Right ventricle myocardium inferior (tissue), 1 donor: Measurements from ENCODE around the gene TCF19. TPM values are rescaled to one million over a fixed set of nuclear protein-coding genes. Genes with fewer than 3 reads are reported as not detected.
"Not testable (repeated sequence)": the region's sequence is repeated elsewhere in the genome, so short reads cannot be mapped to it uniquely, and the experiment has no call there.

Source experiments
- ATAC-seq: fragments of 200-7000 bp; cut with Tn5 transposase; one replicate; pipeline ENCODE4 v1.9.1; 2020; ENCODE audit warnings: mild to moderate bottlenecking, moderate library complexity
- DNase-seq: peaks from one replicate; pipeline ENCODE4 v3.0.0; 2021; ENCODE audit errors: missing footprints
- intact Hi-C: fragments of 100-400 bp; cut with DNase I; formaldehyde crosslinking; loops from one replicate; pipeline ENCODE4 v1.11.0; 2022
- total RNA-seq: library from RNA; stranded (reverse); fragmentation: NEBNext Ultra II Directional; extraction: Animal tissue kit (Norgen Biotek cat#: 25700); gene quantifications from one replicate; pipeline ENCODE4 v1.2.1, GENCODE V29; 2021
- donor health status: DM: no; HTN: yes; CAD: no; lungs with severe emphysema.

Gene TCF19
- total RNA-seq, 1 donor from 2014 or later = 5.2 TPM

DNA sequence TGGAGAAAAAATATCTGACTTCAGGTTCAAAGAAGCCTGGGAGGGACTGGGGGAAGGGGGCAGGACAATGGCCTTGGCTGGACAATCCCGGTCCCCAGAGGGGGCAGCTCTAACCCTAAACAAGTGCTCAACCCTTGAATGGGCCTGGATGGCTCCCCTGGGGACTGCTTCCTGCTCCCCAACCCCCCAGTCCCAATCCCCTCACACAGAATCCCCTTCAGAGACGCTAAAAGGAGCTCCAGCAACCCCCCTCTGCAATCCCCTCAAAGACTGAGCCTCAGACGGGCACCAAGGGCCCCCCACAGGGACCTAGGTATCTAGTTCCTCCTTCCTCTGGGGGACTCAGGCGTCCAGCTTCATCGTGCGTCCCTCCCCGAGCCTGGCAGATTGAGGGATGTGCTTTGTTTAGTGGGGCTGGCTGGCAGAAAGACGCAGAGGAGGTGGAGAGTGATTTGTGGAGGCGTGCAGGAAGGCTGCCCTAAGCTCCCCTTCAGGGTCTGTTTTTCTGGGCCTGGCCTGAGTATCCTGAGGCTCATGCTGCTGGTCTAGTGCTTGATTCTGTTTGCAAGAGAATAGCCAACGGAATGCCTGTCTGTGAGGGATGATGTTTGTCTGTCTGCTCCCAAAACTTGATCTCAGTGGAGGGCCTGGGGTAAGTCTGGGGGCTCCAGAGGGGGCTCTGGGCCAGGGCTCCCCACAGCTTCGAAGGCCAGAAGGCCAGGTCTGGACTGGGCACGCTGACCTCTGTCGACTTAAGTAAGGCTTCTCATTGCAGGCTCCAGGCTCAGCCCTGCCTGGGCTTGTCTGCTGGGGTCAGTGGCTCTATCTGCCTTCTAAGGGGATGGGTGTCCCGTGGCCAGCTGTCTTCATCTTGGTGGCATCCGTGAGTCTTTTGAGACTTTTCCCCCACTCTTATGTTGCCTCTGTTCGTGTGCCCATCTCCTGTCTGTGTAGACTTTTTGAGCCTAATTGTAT is 13.8 kb downstream of the TCF19 start:
- intact Hi-C loops = no loop called here
- DNase-seq = no peak

DNA sequence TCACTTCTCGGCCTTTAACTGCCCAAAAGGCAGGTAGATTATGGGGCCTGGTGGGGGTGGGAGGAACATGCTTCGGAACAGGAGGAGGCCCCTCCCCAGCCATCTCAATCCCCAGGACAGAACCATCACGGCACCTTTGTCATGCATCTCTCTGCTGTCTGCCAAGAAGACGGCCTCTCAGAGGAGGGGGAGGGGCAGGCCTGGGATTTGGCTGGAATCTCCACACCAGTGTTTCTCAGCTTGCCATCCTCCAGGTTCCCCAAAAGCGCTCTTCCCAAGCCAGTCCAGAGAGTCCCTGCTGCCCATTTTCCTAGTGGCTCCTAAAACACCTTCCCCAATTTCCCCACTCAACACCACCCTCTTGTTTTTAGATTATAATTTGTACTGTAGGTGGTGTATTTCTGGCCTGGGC is 14.6 kb downstream of the TCF19 start:
- intact Hi-C loops = no loop called here
- DNase-seq (no peak), ATAC-seq (no peak)

More for the DNA sequence above, 13.8 kb downstream of the TCF19 start:
- ATAC-seq = no peak

DNA sequence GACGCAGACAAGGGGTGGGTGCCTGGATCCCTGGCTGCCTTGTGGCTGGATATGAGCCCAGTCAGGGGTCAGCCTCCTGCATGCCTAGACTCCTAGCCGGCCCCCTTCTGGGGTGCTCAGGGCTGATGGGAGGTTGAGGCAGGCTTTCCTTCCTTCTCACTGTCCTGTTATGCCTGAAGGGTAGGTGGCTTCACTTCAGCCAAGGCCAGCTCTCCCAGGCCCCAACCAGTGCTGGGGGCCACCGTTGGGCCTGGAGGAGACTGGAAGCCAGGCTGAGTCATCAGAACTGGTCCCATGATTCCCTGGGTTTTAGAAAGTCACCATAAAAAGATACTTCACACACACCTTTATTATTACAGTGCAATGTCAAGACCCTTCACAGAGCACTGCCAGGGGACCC is 15.0 kb downstream of the TCF19 start:
- intact Hi-C loops = no loop called here
- ATAC-seq (no peak), DNase-seq (no peak)

DNA sequence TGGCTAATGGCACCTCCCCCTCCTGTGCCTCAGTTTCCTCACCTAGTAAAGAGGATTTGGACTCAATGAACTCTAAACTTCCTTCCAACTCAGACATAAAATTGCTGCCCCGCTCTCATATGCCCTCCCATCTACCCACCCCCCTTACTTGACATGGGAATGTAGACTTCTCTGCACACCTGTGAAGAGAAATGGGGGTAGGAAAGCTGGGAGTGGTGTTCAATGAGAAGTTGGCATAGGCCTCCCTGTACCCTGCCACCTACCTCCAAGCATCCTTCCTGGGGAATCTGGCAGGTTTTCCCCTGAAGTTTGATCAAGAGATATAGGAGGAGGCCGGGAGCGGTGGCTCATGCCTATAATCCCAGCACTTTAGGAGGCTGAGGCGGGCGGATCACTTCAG is 16.0 kb downstream of the TCF19 start:
- intact Hi-C loops = no loop called here
- DNase-seq (no peak), ATAC-seq (no peak)

DNA sequence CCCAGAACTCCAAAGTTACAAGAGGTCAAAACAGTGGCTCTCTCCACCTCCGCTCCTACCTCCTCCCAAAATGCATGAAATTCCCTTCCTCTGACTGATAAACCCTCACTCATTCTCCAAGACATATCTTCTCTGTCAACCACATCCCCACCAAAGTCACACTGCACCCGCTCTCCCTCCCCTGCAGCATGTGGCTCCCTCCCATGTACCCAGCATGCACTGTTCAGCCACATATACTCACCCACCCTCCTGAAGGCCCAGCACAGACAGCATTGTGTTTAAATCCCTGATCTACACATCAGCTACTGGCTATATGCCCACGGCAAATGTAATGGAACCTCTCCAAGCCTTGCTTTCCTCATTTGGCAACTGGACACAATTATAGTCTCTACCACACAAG is 17.6 kb downstream of the TCF19 start:
- ATAC-seq (no peak), DNase-seq (no peak)
- intact Hi-C loops = no loop called here

DNA sequence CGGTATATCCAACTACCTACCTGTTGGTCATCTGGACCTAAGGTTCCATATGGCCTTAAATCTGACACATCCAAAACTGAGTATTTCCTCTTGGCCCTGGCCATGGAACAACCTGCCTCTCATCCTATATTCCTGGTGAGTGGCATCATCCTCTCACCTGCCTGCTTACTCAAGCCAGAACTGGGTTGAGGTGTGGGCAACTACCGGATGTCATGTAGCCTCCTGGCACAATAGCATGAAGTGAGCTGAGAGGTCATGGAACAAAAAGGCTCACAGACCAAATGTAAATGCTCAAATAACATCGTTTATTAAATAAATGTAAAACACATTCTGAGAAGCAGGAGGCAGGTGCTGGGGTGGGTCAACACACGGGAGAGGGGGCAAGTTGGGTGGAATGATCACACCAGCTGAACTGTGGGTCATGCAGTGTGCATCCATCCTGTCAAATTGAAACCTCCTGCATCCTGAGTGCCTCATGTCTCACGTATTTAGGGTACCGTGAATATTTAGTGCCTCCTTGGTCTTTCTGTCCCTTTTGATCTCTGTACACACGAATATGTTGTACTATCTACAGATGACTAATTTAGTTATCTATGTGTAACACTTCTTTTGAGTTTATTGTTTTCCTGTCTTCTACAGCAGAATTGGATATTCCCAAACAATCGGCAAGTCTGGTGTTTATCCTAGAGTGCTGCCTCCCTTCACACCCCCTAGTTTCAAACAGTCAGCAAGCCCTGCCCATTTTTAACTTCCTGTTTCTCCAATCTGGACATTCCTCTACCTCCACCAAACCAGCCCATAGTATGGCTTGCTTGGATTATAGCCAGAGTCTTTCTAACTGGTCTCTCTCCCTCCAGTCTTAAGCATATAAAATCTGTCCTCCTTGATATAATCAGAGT is 20.0 kb downstream of the TCF19 start:
- intact Hi-C loops = no loop called here
- ATAC-seq (no peak), DNase-seq (no peak)

DNA sequence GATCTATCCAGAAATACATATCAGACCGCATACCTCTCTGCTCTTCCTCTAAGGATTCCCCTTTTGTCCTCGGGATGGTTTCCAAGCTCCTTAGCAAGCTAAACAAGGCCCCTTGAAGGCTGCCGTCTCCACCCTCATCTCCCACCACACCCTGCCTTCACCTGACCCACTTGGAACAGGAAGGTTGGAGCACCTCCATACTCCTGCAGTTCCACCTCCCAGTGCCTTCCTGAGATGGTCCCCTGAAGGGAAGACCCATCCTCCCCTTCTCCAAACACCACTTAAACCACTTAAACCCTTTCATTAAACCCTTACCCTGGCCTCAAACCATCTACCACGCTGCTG is 20.6 kb downstream of the TCF19 start:
- intact Hi-C loops = no loop called here
- no peak for ATAC-seq
- no peak for DNase-seq

DNA sequence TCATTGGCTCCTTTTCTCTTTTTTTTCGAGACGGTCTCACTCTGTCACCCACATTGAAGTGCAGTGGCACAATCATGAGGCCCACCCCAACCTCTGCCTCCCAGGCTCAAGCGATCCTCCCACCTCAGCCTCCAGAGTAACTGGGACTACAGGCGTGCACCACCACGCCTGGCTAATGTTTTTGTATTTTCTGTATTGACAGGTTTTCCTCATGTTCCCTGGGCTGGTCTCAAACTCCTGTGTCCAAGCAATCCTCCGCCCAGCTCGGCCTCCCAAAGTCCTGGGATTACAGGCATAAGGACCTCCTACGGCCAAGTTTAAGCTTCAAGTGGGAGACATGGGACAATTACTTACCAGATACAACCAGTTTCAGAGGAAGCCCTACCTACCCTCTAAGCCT is 21.5 kb downstream of the TCF19 start:
- intact Hi-C loops = no loop called here
- ATAC-seq (no peak), DNase-seq (no peak)

DNA sequence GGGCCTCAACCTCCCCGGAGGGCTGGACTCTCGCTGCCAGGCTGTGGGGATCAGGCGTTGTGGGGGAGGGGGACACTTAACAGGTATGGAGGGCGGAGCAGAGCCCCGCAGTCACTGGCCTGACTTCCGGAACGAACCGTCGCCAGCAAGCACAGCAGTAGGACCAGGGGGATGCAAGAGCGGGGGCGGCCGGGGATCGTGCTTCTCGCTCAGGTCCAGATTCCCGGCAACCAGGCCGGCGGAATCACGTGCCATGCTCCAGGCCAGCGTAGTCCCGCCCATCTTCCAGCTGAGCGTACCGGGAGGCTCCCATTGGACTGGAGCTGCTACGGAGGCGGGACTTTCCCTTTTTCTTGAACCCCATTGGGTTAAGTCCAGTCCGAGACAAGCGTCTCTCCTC is 22.1 kb downstream of the TCF19 start:
- intact Hi-C loops = no loop called here
- ATAC-seq = peak; percentile 97

DNA sequence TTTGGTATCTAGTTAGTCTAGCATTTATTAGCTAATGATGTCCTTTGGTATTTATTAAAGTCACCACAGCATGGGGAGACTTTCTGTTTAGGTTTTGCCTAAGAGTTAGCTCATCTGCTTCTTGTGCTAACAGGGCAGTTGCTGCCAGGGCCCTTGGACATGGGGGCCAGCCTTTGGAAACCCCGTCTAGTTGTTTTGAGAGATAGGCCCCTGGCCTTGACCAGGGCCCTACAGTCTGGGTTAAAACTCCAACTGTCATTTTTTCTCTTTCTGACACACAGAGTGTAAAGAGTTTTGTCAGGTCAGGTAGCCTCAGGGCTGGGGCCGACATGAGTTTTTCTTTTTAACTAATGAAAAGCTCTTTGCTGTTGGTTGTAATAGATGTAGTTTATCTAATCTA is 24.9 kb downstream of the TCF19 start:
- ATAC-seq, intact Hi-C loops, DNase-seq: not testable (repeated sequence)

More for the DNA sequence above, 22.1 kb downstream of the TCF19 start:
- DNase-seq = peak; percentile 82

DNA sequence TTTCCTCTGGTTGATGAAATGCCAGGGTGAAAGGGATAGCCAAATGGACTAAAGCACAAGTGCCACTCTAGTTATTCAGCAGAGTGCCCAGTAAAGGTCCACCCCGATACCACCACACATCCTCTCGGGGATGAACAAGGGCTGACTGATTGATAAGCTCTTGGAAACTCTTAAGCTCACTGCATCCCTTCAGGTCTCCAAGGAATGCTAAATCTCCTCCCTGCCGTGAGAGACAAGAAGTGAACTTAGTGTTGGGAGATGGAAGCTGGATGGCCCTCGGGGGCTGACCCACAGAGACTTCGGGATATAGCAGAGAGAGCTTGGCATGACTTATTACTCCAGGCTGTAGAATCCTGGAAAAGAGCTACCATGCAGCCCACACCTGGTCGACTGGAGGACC is 25.5 kb downstream of the TCF19 start:
- not testable (repeated sequence) for DNase-seq

DNA sequence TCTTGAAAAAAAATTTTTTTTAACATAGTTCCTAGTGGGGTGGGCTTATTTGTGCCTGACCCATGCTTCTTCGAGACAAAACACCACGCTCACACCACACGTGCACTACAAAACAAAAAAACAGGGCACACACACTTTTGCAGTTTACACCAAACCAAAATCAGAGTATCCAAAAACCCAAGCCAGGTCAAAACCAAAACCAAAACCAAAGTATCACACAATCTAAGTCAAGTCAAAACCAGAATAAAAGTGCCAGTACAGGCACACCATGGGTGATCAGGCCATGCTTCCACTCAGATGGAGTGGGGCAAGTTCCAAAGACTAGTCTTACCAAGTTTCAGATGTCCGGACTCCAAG is 27.3 kb downstream of the TCF19 start:
- ATAC-seq, intact Hi-C loops, DNase-seq: not testable (repeated sequence)

More for the DNA sequence above, 25.5 kb downstream of the TCF19 start:
- ATAC-seq, intact Hi-C loops: not testable (repeated sequence)

DNA sequence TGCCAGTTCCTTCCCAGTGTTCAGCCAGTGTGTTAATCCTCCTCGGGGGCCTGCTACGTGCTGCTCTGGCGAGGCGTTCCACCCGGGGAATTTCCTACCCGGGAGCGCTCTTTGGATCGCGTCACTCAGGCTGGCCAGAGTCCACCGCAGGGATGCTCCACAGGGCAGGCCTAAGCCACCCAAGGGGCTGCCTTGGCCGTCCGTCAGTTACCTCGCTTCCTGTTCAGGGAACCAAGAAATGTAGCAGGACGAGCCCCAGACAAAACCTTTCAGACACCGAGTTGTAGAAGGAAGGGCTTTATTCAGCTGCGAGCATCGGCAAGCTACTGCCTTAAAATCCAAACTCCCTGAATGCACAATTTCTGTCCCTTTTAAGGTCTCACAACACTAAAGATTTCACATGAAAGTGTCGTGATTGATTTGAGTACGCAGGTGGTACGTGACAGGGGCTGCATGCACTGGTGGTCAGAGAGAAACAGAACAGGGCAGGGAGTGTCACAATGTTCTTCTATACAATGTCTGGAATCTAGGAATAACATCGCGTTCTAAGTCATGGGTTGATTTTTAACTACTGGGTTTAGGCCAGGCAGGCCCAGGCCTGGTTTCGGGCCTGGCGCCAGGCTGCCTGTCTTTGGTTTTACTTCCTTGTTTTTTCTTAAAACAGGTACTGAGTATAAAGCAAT is 27.8 kb downstream of the TCF19 start:
- ATAC-seq = peak; percentile 69
- intact Hi-C loops = no loop called here
- peak; percentile 89 for DNase-seq

DNA sequence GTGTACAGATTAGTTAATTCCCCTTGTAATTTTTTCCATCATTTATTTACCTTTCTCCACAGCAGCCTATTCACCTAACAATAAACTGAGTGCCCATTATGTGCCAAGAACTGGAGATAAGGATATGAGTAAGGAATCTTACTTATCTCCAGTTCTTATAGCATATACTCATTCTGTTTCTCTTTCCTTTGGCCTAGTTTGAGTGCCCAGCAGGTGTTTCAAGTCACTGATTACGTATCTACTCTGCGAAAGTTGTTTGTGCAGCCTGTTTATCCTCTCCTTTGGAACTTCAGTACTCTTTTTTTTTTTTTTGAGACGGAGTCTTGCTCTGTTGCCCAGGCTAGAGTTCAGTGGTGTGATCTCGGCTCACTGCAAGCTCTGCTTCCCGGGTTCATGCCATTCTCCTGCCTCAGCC is 29.4 kb downstream of the TCF19 start:
- no peak for DNase-seq
- no peak for ATAC-seq
- intact Hi-C loops = no loop called here

DNA sequence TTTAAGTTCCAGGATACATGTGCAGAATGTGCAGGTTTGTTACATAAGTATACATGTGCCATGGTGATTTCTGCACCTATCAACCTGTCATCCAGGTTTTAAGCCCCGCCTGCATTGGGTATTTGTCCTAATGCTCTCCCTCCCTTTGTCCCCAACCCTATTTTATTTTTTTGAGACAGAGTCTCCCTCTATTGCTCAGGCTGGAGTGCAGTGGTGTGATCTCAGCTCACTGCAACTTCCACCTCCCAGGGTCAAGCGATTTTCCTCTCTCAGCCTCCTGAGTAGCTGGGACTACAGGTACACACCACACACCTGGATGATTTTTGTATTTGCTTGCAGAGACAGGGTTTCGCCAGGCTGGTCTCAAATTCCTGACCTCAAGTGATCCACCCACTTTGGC is 30.8 kb downstream of the TCF19 start:
- ATAC-seq, DNase-seq, intact Hi-C loops: not testable (repeated sequence)

DNA sequence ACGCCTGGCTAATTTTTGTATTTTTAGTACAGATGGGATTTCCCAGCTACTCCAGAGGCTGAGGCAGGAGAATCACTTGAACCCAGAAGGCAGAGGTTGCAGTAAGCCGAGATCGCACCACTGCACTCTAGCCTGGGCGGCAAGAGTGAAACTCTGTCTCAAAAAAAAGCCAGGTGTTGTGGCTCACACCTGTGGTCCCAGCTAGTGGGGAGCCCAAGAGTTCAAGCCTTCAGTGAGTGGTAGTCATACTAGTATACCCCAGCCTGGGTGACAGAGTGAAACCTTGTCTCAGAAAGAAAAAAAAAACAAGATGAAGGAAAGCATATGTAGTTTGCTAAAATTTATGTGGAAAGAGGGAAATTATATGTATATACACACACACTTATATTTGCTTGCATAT is 32.1 kb downstream of the TCF19 start:
- intact Hi-C loops = loop anchor here (5.0 kb wide), 1 partner anchor 33 kb away; the partner anchor contains the start of genes CCHCR1 and TCF19

DNA sequence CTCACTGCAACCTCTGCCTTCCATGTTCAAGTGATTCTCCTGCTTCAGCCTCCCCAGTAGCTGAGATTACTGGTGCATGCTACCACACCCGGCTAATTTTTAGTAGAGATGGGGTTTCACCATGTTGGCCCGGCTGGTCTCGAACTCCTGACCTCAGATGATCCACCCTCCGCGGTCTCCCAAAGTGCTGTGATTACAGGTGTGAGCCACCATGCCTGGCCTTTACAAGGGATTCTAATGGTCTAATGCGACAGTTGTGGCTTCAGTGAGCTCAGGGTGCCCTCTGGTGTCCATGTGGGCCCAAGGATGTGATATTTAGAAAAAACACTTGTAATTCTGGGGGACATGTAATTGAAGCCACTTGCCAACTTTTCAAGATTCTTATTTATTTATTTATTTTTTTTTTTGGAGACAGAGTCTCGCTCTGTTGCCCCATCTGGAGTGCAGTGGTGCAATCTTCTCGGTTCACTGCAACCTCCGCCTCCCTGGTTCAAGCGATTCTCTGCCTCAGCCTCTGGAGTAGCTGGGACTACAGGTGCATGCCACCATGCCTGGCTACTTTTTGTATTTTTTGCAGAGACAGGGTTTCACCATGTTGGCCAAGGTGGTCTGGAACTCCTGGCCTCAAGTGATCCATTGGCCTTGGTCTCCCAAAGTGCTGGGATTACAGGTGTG is 34.2 kb downstream of the TCF19 start:
- DNase-seq = peak; percentile 78
- intact Hi-C loops = loop anchor here (1.0 to 5.0 kb wide), 2 partner anchors 35 to 55 kb away; partner anchors contain the start of genes CCHCR1 and TCF19
- not testable (repeated sequence) for ATAC-seq

More for the DNA sequence above, 32.1 kb downstream of the TCF19 start:
- ATAC-seq = no peak
- no peak for DNase-seq

DNA sequence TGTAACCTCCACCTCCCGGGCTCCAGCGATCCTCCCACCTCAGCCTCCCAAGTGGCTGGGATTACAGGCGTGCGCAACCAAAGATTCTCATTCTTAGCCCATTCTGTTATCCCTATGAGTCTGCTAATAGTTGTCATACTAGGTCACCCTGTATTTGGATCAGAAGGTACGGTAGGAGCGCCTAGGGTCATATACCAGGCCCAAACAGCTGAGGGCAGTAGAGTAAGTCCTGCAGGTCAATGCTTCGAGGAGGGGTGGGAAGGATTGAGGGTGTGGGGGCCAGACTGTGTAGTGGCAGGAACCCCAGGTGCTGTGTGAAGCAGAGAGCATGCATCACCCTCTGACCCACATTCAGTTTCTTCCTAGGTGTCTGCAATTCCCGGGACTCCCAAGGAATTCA is 34.8 kb downstream of the TCF19 start:
- no peak for ATAC-seq
- DNase-seq = no peak
- intact Hi-C loops = loop anchor here (5.0 kb wide), 1 partner anchor 36 kb away; the partner anchor contains the start of genes CCHCR1 and TCF19
